HepG2 (cell line): ENCODE results near the gene MRNIP. TPM values are rescaled to one million over a fixed set of nuclear protein-coding genes. Genes with fewer than 3 reads are reported as not detected.

Source experiments
- AHR ChIP-seq: IDR thresholded peaks from 2 replicates; pipeline ENCODE4 v1.6.1; 2018; ENCODE audit warnings: missing genetic modification reagents, missing compliant biosample characterization
- ATF6 ChIP-seq: sonication (generic); formaldehyde crosslinking; conservative IDR thresholded peaks from 2 replicates; pipeline ENCODE4 v1.4.0; 2020; ENCODE audit warnings: missing genetic modification reagents
- GTF2F1 ChIP-seq: fragments of 150-350 bp; IDR thresholded peaks from 2 replicates; pipeline ENCODE4 v1.6.1; 2014; ENCODE audit warnings: low read length
- HCFC1 ChIP-seq: fragments of 150-350 bp; IDR thresholded peaks from 2 replicates; pipeline ENCODE4 v1.6.1; 2014; ENCODE audit warnings: low read depth, low read length
- HNRNPLL ChIP-seq: fragments of 200-400 bp; formaldehyde crosslinking; IDR thresholded peaks from 2 replicates; pipeline ENCODE4 v1.6.1; 2017; ENCODE audit warnings: mild to moderate bottlenecking, low read depth, low read length; ENCODE audit not compliant: poor library complexity, severe bottlenecking
- MAZ ChIP-seq, 2 experiments: sonication (generic) in 1 of 2; formaldehyde crosslinking in 1 of 2; IDR thresholded peaks; 2 replicates each; pipeline versions ENCODE4 v1.5.0 to v1.6.1; 2012 to 2020; ENCODE audit warnings: low read depth in 2 of 2, mild to moderate bottlenecking in 2 of 2, borderline replicate concordance in 1 of 2, improper control_type of control experiment in 1 of 2, low read length in 1 of 2, missing genetic modification reagents in 1 of 2, moderate library complexity in 1 of 2
- MEIS1 ChIP-seq: sonication (generic); formaldehyde crosslinking; IDR thresholded peaks from 2 replicates; pipeline ENCODE4 v1.9.0; 2021; ENCODE audit warnings: mild to moderate bottlenecking, missing genetic modification reagents, moderate library complexity, borderline replicate concordance
- MIXL1 ChIP-seq: IDR thresholded peaks from 2 replicates; pipeline ENCODE4 v1.6.1; 2016
- MLLT10 ChIP-seq: sonication (generic); formaldehyde crosslinking; IDR thresholded peaks from 2 replicates; pipeline ENCODE4 v1.4.0; 2020; ENCODE audit warnings: missing genetic modification reagents
- REXO4 ChIP-seq: sonication (generic); formaldehyde crosslinking; IDR thresholded peaks from 2 replicates; pipeline ENCODE4 v1.8.0; 2022; ENCODE audit warnings: missing genetic modification reagents, mild to moderate bottlenecking, borderline replicate concordance
- SKI ChIP-seq: fragments of 450-650 bp; IDR thresholded peaks from one replicate; pipeline ENCODE4 v1.6.1; 2018; ENCODE audit warnings: mild to moderate bottlenecking; ENCODE audit not compliant: partially characterized antibody
- THAP11 ChIP-seq: IDR thresholded peaks from 2 replicates; pipeline ENCODE4 v1.6.1; 2016; ENCODE audit warnings: missing biosample characterization, missing genetic modification reagents
- TRIM24 ChIP-seq: sonication (generic); formaldehyde crosslinking; IDR thresholded peaks from 2 replicates; pipeline ENCODE4 v1.8.0; 2022; ENCODE audit warnings: mild to moderate bottlenecking, missing genetic modification reagents
- XRCC5 ChIP-seq: fragments of 200-400 bp; formaldehyde crosslinking; optimal IDR thresholded peaks from 2 replicates; pipeline ENCODE3; 2017; ENCODE audit warnings: mild to moderate bottlenecking, low read length
- ZNF33B ChIP-seq: sonication (generic); formaldehyde crosslinking; IDR thresholded peaks from 2 replicates; pipeline ENCODE4 v1.5.1; 2020; ENCODE audit warnings: mild to moderate bottlenecking, missing genetic modification reagents
- ZNF564 ChIP-seq: sonication (generic); formaldehyde crosslinking; IDR thresholded peaks from 2 replicates; pipeline ENCODE4 v1.8.1; 2023; ENCODE audit warnings: mild to moderate bottlenecking, missing genetic modification reagents
- ZNF567 ChIP-seq: sonication (generic); formaldehyde crosslinking; IDR thresholded peaks from 2 replicates; pipeline ENCODE4 v1.8.1; 2023; ENCODE audit warnings: mild to moderate bottlenecking, missing genetic modification reagents, borderline replicate concordance
- ZNF607 ChIP-seq: sonication (generic); formaldehyde crosslinking; IDR thresholded peaks from 2 replicates; pipeline ENCODE4 v1.5.1; 2020; ENCODE audit warnings: missing genetic modification reagents, mild to moderate bottlenecking, borderline replicate concordance
- ZNF775 ChIP-seq: sonication (generic); formaldehyde crosslinking; IDR thresholded peaks from 2 replicates; pipeline ENCODE4 v1.4.0; 2020; ENCODE audit warnings: missing genetic modification reagents, mild to moderate bottlenecking, moderate library complexity, borderline replicate concordance
- polyA plus RNA-seq, 8 experiments: library from polyadenylated mRNA; depleted of rRNA in 3 of 8; stranded (reverse) in 7 of 8; unstranded in 1 of 8; fragments of >200 nt; fragmentation: Illumina TruSeq in 4 of 8; extraction: Trizol in 4 of 8; gene quantifications; 2 replicates each; pipeline versions ENCODE4 v1.2.1 to v1.2.3, GENCODE V29; 2011 to 2016; ENCODE audit warnings: low read depth in 4 of 8, missing spikeins in 1 of 8, mixed read lengths in 1 of 8; ENCODE audit not compliant: insufficient read depth in 1 of 8
- total RNA-seq, 5 experiments: library from RNA; depleted of rRNA; stranded (reverse); fragments of >200 nt; fragmentation: Illumina TruSeq; extraction: Trizol; gene quantifications; 2 replicates each; pipeline ENCODE4 v1.2.3, GENCODE V29; 2016; ENCODE audit warnings: low read depth in 1 of 5
- TF ChIP-seq, protein P1 (sequence below): sonication (generic); formaldehyde crosslinking; IDR thresholded peaks from one replicate; pipeline ENCODE4 v1.5.1; 2020; ENCODE audit warnings: mild to moderate bottlenecking, missing genetic modification reagents; ENCODE audit errors: not compliant biosample characterization

MRNIP gene
- total and polyA plus RNA-seq, 2 of the 13 experiments (the other 11 are each of a cell fraction or from before 2014, with no cell fraction given): 15.5 to 34.1 TPM

- peak; percentile 87 for TF ChIP-seq THAP11 (CRISPR knock-in tag)
- no peak for TF ChIP-seq ATF6
- no peak for TF ChIP-seq ZNF775 (CRISPR knock-in tag)
- TF ChIP-seq, protein P1, sequence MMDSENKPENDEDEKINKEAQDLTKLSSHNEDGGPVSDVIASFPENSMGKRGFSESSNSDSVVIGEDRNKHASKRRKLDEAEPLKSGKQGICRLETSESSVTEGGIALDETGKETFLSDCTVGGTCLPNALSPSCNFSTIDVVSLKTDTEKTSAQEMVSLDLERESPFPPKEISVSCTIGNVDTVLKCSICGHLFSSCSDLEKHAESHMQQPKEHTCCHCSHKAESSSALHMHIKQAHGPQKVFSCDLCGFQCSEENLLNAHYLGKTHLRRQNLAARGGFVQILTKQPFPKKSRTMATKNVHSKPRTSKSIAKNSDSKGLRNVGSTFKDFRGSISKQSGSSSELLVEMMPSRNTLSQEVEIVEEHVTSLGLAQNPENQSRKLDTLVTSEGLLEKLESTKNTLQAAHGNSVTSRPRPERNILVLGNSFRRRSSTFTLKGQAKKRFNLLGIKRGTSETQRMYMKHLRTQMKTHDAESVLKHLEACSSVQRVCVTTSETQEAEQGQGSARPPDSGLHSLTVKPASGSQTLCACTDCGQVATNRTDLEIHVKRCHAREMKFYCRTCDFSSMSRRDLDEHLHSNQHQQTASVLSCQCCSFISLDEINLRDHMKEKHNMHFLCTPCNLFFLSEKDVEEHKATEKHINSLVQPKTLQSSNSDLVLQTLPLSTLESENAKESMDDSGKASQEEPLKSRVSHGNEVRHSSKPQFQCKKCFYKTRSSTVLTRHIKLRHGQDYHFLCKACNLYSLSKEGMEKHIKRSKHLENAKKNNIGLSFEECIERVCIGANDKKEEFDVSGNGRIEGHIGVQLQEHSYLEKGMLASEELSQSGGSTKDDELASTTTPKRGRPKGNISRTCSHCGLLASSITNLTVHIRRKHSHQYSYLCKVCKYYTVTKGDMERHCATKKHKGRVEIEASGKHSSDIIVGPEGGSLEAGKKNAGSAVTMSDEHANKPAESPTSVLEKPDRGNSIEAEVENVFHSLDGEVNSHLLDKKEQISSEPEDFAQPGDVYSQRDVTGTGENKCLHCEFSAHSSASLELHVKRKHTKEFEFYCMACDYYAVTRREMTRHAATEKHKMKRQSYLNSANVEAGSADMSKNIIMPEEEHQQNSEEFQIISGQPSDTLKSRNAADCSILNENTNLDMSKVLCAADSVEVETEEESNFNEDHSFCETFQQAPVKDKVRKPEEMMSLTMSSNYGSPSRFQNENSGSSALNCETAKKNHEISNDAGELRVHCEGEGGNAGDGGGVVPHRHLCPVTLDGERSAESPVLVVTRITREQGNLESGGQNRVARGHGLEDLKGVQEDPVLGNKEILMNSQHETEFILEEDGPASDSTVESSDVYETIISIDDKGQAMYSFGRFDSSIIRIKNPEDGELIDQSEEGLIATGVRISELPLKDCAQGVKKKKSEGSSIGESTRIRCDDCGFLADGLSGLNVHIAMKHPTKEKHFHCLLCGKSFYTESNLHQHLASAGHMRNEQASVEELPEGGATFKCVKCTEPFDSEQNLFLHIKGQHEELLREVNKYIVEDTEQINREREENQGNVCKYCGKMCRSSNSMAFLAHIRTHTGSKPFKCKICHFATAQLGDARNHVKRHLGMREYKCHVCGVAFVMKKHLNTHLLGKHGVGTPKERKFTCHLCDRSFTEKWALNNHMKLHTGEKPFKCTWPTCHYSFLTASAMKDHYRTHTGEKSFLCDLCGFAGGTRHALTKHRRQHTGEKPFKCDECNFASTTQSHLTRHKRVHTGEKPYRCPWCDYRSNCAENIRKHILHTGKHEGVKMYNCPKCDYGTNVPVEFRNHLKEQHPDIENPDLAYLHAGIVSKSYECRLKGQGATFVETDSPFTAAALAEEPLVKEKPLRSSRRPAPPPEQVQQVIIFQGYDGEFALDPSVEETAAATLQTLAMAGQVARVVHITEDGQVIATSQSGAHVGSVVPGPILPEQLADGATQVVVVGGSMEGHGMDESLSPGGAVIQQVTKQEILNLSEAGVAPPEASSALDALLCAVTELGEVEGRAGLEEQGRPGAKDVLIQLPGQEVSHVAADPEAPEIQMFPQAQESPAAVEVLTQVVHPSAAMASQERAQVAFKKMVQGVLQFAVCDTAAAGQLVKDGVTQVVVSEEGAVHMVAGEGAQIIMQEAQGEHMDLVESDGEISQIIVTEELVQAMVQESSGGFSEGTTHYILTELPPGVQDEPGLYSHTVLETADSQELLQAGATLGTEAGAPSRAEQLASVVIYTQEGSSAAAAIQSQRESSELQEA: peak; percentile 85
- TF ChIP-seq ZNF607 (CRISPR knock-in tag): peak; percentile 87; the same call in 1 of the 2 replicates
- TF ChIP-seq ZNF564 (CRISPR knock-in tag): 0 out of 2 replicates have a peak, but pooled peaks have one; percentile 56
- no peak for TF ChIP-seq MLLT10 (CRISPR knock-in tag)
- TF ChIP-seq ZNF33B: peak; percentile 85
- TF ChIP-seq GTF2F1: no peak
- TF ChIP-seq TRIM24 (CRISPR knock-in tag): no peak
- no peak for TF ChIP-seq AHR (CRISPR knock-in tag)
- TF ChIP-seq XRCC5: peak; percentile 78
- TF ChIP-seq MIXL1 (CRISPR knock-in tag): no peak
- TF ChIP-seq HNRNPLL: peak; percentile 92
- no peak for TF ChIP-seq REXO4 (CRISPR knock-in tag)
- no peak for TF ChIP-seq ZNF567 (CRISPR knock-in tag)
- no peak for TF ChIP-seq HCFC1
- peak; percentile 21 for TF ChIP-seq SKI
- TF ChIP-seq MAZ (IDR thresholded peaks at IDR 0.05; ENCODE audit: borderline replicate concordance, low read depth, low read length): peak; percentile 81
- peak; percentile 98 for TF ChIP-seq MAZ (CRISPR knock-in tag; IDR thresholded peaks at IDR 0.05; ENCODE audit: low read depth)
- no peak for TF ChIP-seq MEIS1 (CRISPR knock-in tag)
These were observed at the start of gene MRNIP (continued) for GRCh38 chr5:179858586-179859427.
